HEK293 (cell line): ENCODE measurements around the gene CCDC85A.

Experiments
- CTCF ChIA-PET: fragments of 350-600 bp; formaldehyde crosslinking; extraction: SDS; loops from one replicate; lab custom pipeline; 2021; ENCODE audit warnings: antibody characterized with exemption; lab: Yijun Ruan, JAX
- POLR2A ChIA-PET: fragments of 300-600 bp; formaldehyde crosslinking; extraction: SDS; loops from one replicate; lab custom pipeline; 2020; ENCODE audit warnings: antibody characterized with exemption, inconsistent platforms; lab: Yijun Ruan, JAX
- H3K27ac ChIP-seq: fragments of 200-500 bp; sonication (Bioruptor generic); 2 replicates; pipeline ENCODE4 v1.5.1; 2014; ENCODE audit warnings: low read depth, low read length, control low read depth, inconsistent platforms; ENCODE audit errors: extremely low read depth
- H3K36me3 ChIP-seq, 2 experiments: fragments of 200-500 bp in 1 of 2; sonication (Bioruptor generic) in 1 of 2; 1 replicate in 1 of 2; 2 replicates in 1 of 2; pipeline ENCODE4 v1.5.1; 2014 to 2017; ENCODE audit warnings: inconsistent platforms in 2 of 2, low read length in 2 of 2; ENCODE audit not compliant: control insufficient read depth in 2 of 2, insufficient read depth in 1 of 2
- H3K4me1 ChIP-seq: fragments of 200-500 bp; sonication (Bioruptor generic); 2 replicates; pipeline ENCODE4 v1.5.1; 2014; ENCODE audit warnings: mild to moderate bottlenecking, low read length, inconsistent platforms; ENCODE audit not compliant: control insufficient read depth, insufficient read depth
- H3K4me3 ChIP-seq: 2 replicates; pipeline ENCODE4 v1.5.1; 2011; ENCODE audit warnings: low read depth, mild to moderate bottlenecking, control low read depth, low read length, moderate library complexity
- H3K9me3 ChIP-seq: fragments of 200-500 bp; sonication (Bioruptor generic); 2 replicates; pipeline ENCODE4 v1.5.1; 2014; ENCODE audit warnings: low read depth, low read length, inconsistent platforms; ENCODE audit not compliant: control insufficient read depth, insufficient read depth
- KLF10 ChIP-seq: fragments of 450-650 bp; IDR thresholded peaks from 2 replicates; pipeline ENCODE4 v1.5.1; 2018; ENCODE audit warnings: missing biosample characterization, mild to moderate bottlenecking, missing genetic modification characterization
- OSR2 ChIP-seq: fragments of 450-650 bp; formaldehyde crosslinking; IDR thresholded peaks from 2 replicates; pipeline ENCODE4 v1.5.1; 2016; ENCODE audit warnings: missing biosample characterization, missing genetic modification characterization
- PATZ1 ChIP-seq: fragments of 450-650 bp; formaldehyde crosslinking; IDR thresholded peaks from 2 replicates; pipeline ENCODE4 v1.5.1; 2016; ENCODE audit warnings: missing biosample characterization, missing genetic modification characterization
- PRDM1 ChIP-seq: fragments of 450-650 bp; formaldehyde crosslinking; IDR thresholded peaks from 2 replicates; pipeline ENCODE4; 2016; ENCODE audit warnings: missing biosample characterization, missing genetic modification characterization
- RBAK ChIP-seq: fragments of 450-650 bp; formaldehyde crosslinking; IDR thresholded peaks from 2 replicates; pipeline ENCODE4 v1.5.1; 2016; ENCODE audit warnings: missing biosample characterization, missing genetic modification characterization
- SCRT1 ChIP-seq: fragments of 450-650 bp; formaldehyde crosslinking; IDR thresholded peaks from 2 replicates; pipeline ENCODE4 v1.5.1; 2016; ENCODE audit warnings: missing biosample characterization, missing genetic modification characterization, borderline replicate concordance
- ZNF114 ChIP-seq: fragments of 450-650 bp; formaldehyde crosslinking; IDR thresholded peaks from 2 replicates; pipeline ENCODE4 v1.5.0; 2017; ENCODE audit warnings: missing biosample characterization, missing genetic modification characterization
- ZNF2 ChIP-seq: fragments of 450-650 bp; formaldehyde crosslinking; IDR thresholded peaks from 2 replicates; pipeline ENCODE4 v1.5.1; 2016; ENCODE audit warnings: missing biosample characterization, missing genetic modification characterization
- ZNF202 ChIP-seq: fragments of 450-650 bp; formaldehyde crosslinking; IDR thresholded peaks from 2 replicates; pipeline ENCODE4 v1.5.1; 2016; ENCODE audit warnings: missing biosample characterization, missing genetic modification characterization, borderline replicate concordance
- ZNF221 ChIP-seq: fragments of 450-650 bp; formaldehyde crosslinking; IDR thresholded peaks from 2 replicates; pipeline ENCODE4 v1.5.1; 2017; ENCODE audit warnings: missing biosample characterization, missing genetic modification characterization, borderline replicate concordance
- ZNF223 ChIP-seq: fragments of 450-650 bp; formaldehyde crosslinking; IDR thresholded peaks from 2 replicates; pipeline ENCODE4 v1.5.1; 2016; ENCODE audit warnings: missing biosample characterization, missing genetic modification characterization
- ZNF23 ChIP-seq: fragments of 450-650 bp; formaldehyde crosslinking; IDR thresholded peaks from 2 replicates; pipeline ENCODE4 v1.5.1; 2016; ENCODE audit warnings: missing biosample characterization, missing genetic modification characterization, borderline replicate concordance
- ZNF391 ChIP-seq: fragments of 450-650 bp; formaldehyde crosslinking; IDR thresholded peaks from 2 replicates; pipeline ENCODE4 v1.5.1; 2016; ENCODE audit warnings: low read depth, missing biosample characterization, missing genetic modification characterization, borderline replicate concordance
- ZNF521 ChIP-seq: fragments of 450-650 bp; formaldehyde crosslinking; IDR thresholded peaks from 2 replicates; pipeline ENCODE4 v1.5.1; 2017; ENCODE audit warnings: missing biosample characterization, mild to moderate bottlenecking, missing genetic modification characterization
- ZNF580 ChIP-seq: fragments of 450-650 bp; formaldehyde crosslinking; IDR thresholded peaks from 2 replicates; pipeline ENCODE4 v1.5.1; 2016; ENCODE audit warnings: missing biosample characterization, missing genetic modification characterization
- ZNF785 ChIP-seq: fragments of 450-650 bp; formaldehyde crosslinking; IDR thresholded peaks from 2 replicates; pipeline ENCODE4 v1.5.1; 2016; ENCODE audit warnings: missing biosample characterization, missing genetic modification characterization
- ZSCAN30 ChIP-seq: fragments of 450-650 bp; IDR thresholded peaks from 2 replicates; pipeline ENCODE4 v1.5.1; 2018; ENCODE audit warnings: missing biosample characterization, mild to moderate bottlenecking, missing genetic modification characterization, moderate library complexity
- TF ChIP-seq, protein P1 (sequence below): fragments of 450-650 bp; formaldehyde crosslinking; IDR thresholded peaks from 2 replicates; pipeline ENCODE4 v1.5.1; 2016; ENCODE audit warnings: missing biosample characterization, missing genetic modification characterization
- TF ChIP-seq, protein P2 (sequence below): fragments of 450-650 bp; formaldehyde crosslinking; IDR thresholded peaks from 2 replicates; pipeline ENCODE4 v1.5.1; 2016; ENCODE audit warnings: missing biosample characterization, missing genetic modification characterization, low read depth
- TF ChIP-seq, protein P3 (sequence below): fragments of 450-650 bp; formaldehyde crosslinking; IDR thresholded peaks from 2 replicates; pipeline ENCODE4 v1.5.1; 2017; ENCODE audit warnings: missing biosample characterization, missing genetic modification characterization

Gene CCDC85A

GRCh38 chr2:56222481-56222880 is 38.7 kb downstream of the CCDC85A start (continued):
- TF ChIP-seq PATZ1 (tag by site-specific recombination): no peak
- TF ChIP-seq RBAK: no peak
- TF ChIP-seq ZNF23 (tag by site-specific recombination): no peak
- TF ChIP-seq, all 188 proteins: peak for 0

GRCh38 chr2:56224316-56224715 is 40.5 kb downstream of the CCDC85A start:
- H3K9me3 ChIP-seq: no peaks in the 10 kb centered on the region; the same call in 1 of the 2 replicates
- H3K4me3 ChIP-seq: no peak overlapping the region
- H3K27ac ChIP-seq: no peak overlapping the region
- POLR2A ChIA-PET: no interaction called here
- H3K36me3 ChIP-seq: no peaks in the 10 kb centered on the region
- TF ChIP-seq ZNF221: no peak
- no peak for TF ChIP-seq ZNF223 (tag by site-specific recombination)
- CTCF ChIA-PET: no interaction called here
- peaks cover 4% of the 10 kb centered on the region; the same call in 1 of the 2 replicates for H3K4me1 ChIP-seq

DNA sequence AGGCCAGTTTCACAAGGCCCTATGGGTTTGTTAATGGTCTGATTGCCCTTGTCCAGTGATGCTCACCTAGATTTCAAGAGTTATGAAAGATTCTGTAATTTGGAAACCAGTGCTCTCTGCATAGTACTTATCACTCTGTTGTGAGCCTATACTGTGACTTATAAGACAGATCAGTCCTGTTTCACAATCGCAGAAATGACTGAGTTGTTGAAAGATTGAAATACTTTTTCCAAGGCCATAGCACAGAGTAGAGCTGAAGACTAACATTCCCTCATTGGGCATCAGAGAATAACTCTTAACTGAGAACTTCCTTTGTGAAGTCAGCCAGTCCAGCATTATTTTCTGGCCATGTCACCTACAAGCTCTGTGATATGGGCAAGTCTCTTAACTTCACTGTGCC is 44.0 kb downstream of the CCDC85A start:
- POLR2A ChIA-PET: no interaction called here
- CTCF ChIA-PET: no interaction called here
- no peak for TF ChIP-seq PRDM1
- TF ChIP-seq, protein P1, sequence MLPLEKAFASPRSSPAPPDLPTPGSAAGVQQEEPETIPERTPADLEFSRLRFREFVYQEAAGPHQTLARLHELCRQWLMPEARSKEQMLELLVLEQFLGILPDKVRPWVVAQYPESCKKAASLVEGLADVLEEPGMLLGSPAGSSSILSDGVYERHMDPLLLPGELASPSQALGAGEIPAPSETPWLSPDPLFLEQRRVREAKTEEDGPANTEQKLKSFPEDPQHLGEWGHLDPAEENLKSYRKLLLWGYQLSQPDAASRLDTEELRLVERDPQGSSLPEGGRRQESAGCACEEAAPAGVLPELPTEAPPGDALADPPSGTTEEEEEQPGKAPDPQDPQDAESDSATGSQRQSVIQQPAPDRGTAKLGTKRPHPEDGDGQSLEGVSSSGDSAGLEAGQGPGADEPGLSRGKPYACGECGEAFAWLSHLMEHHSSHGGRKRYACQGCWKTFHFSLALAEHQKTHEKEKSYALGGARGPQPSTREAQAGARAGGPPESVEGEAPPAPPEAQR: no peak
- no peak for TF ChIP-seq OSR2
- no peak for TF ChIP-seq ZSCAN30 (tag by site-specific recombination)
- no peak for TF ChIP-seq ZNF580
- TF ChIP-seq SCRT1 (tag by site-specific recombination): no peak
- no peak for TF ChIP-seq KLF10 (tag by site-specific recombination)
- TF ChIP-seq, protein P2, sequence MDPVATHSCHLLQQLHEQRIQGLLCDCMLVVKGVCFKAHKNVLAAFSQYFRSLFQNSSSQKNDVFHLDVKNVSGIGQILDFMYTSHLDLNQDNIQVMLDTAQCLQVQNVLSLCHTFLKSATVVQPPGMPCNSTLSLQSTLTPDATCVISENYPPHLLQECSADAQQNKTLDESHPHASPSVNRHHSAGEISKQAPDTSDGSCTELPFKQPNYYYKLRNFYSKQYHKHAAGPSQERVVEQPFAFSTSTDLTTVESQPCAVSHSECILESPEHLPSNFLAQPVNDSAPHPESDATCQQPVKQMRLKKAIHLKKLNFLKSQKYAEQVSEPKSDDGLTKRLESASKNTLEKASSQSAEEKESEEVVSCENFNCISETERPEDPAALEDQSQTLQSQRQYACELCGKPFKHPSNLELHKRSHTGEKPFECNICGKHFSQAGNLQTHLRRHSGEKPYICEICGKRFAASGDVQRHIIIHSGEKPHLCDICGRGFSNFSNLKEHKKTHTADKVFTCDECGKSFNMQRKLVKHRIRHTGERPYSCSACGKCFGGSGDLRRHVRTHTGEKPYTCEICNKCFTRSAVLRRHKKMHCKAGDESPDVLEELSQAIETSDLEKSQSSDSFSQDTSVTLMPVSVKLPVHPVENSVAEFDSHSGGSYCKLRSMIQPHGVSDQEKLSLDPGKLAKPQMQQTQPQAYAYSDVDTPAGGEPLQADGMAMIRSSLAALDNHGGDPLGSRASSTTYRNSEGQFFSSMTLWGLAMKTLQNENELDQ (tag by site-specific recombination): no peak
- TF ChIP-seq, protein P3, sequence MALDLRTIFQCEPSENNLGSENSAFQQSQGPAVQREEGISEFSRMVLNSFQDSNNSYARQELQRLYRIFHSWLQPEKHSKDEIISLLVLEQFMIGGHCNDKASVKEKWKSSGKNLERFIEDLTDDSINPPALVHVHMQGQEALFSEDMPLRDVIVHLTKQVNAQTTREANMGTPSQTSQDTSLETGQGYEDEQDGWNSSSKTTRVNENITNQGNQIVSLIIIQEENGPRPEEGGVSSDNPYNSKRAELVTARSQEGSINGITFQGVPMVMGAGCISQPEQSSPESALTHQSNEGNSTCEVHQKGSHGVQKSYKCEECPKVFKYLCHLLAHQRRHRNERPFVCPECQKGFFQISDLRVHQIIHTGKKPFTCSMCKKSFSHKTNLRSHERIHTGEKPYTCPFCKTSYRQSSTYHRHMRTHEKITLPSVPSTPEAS (tag by site-specific recombination): no peak
- no peak for TF ChIP-seq ZNF785 (tag by site-specific recombination)
- no peak for TF ChIP-seq ZNF114 (tag by site-specific recombination)
- TF ChIP-seq ZNF521 (tag by site-specific recombination): no peak
- no peak for TF ChIP-seq ZNF202
- no peak for TF ChIP-seq ZNF391 (tag by site-specific recombination)
- TF ChIP-seq ZNF2 (tag by site-specific recombination): no peak

More for the DNA sequence above, 44.0 kb downstream of the CCDC85A start:
- H3K9me3 ChIP-seq: no peaks in the 10 kb centered on the region
- H3K36me3 ChIP-seq: no peaks in the 10 kb centered on the region
- no peak overlapping the region for H3K4me3 ChIP-seq
- no peak overlapping the region for H3K27ac ChIP-seq
- H3K4me1 ChIP-seq: peaks cover 7% of the 10 kb centered on the region; the same call in 1 of the 2 replicates
